Measurements from ENCODE around the gene MORC3. TPM values are rescaled to one million over a fixed set of nuclear protein-coding genes. Genes with fewer than 3 reads are reported as not detected.

The MORC3 gene
- total and polyA plus RNA-seq, 2 of the 4 experiments (the other 2 are of a cell fraction): 14.0 to 23.5 TPM

DNA sequence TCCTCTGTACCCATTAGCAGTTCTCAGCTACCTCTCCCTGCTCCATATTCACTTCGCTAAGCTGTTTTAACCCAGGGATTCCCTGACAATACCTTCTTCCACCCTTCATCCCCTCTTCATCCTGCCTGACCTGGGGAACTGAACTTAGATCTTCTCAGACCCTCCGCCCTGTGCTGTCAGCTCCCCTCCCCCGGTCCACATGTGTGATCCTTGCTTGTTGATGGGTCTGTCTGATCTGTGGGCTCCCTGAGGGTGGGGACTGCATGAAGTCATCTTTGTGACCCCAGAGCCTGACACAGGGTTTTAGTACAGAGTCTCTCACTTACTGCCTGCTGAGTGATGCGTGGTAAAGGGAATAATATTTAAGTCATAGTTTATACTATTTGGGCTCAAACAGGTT, 77.0 kb downstream of the MORC3 start:
- Histone ChIP-seq H3K9me1 (ENCODE audit: insufficient read depth, low read length) (0 out of 2 replicates have a peak, but pooled peaks cover under 1% of the 10 kb centered on the region), H2BK15ac (ENCODE audit: low read depth, low read length) (no peak overlapping the region), H3K36me3 (ENCODE audit: control insufficient read depth, insufficient read depth, low read length) (peaks cover 5% of the 10 kb centered on the region; the same call in 1 of the 2 replicates), H4K8ac (ENCODE audit: low read depth in 2 of 2, low read length in 2 of 2) (no peak overlapping the region), H3K79me1 (ENCODE audit: low read depth in 1 of 2, low read length in 2 of 2) (no peaks in the 10 kb centered on the region), H3K56ac (ENCODE audit: extremely low read depth, insufficient read depth, low read length) (no peak overlapping the region), H3K4ac (ENCODE audit: low read depth, low read length) (no peak overlapping the region), H3K27ac (ENCODE audit: insufficient read depth, low read length) (no peak overlapping the region), H2BK120ac (ENCODE audit: low read depth, low read length) (no peak overlapping the region), H3K4me1 (ENCODE audit: control insufficient read depth, insufficient read depth, low read length) (no peaks in the 10 kb centered on the region), H4K20me1 (ENCODE audit: insufficient read depth, low read length) (no peaks in the 10 kb centered on the region), H2AFZ (replicated peaks; ENCODE audit: low read length, poor library complexity) (no peak overlapping the region), H4K5ac (ENCODE audit: low read depth, low read length) (no peak overlapping the region), H3K9me3 (ENCODE audit: control insufficient read depth, insufficient read depth, low read length) (no peaks in the 10 kb centered on the region), H3K14ac (replicated peaks; ENCODE audit: low read depth, low read length) (no peak overlapping the region), H3K18ac (ENCODE audit: low read depth, low read length) (no peak overlapping the region), H3K4me2 (ENCODE audit: low read depth, low read length) (no peak overlapping the region), H2BK5ac (ENCODE audit: low read depth, low read length, poor library complexity, severe bottlenecking) (no peak overlapping the region), H2BK20ac (ENCODE audit: low read depth, low read length) (no peak overlapping the region), H3K9ac (ENCODE audit: low read depth, low read length) (no peak overlapping the region), H3K23ac (ENCODE audit: low read depth, low read length) (no peak overlapping the region), H3K4me3 (ENCODE audit: insufficient read depth, low read depth, low read length) (no peak overlapping the region), H2AK9ac (replicated peaks; ENCODE audit: low read depth, low read length, poor library complexity) (no peak overlapping the region), H3K27me3 (ENCODE audit: control insufficient read depth, insufficient read depth, low read length) (no peaks in the 10 kb centered on the region), H2AK5ac (ENCODE audit: low read depth, low read length) (no peak overlapping the region), H4K91ac (ENCODE audit: insufficient read depth, low read depth, low read length) (no peak overlapping the region)
- BruUV-seq (replicated peaks): no TSS peak
- ChIA-PET POLR2A (ENCODE audit: unreplicated experiment) (no interaction called here), CTCF (no interaction called here)
- dilution Hi-C loops (cut with HindIII; ENCODE audit: low sequenced_read_pairs, unreplicated experiment): no loop called here
- TF ChIP-seq RAD21 (IDR thresholded peaks at IDR 0.05; ENCODE audit: low read length) (no peak), MAFK (IDR thresholded peaks at IDR 0.05; ENCODE audit: low read depth, low read length) (no peak), NFE2L2 (IDR thresholded peaks at IDR 0.05; ENCODE audit: low read depth, low read length) (no peak), CHD1 (IDR thresholded peaks at IDR 0.05; ENCODE audit: low read depth, low read length) (no peak), FOS (IDR thresholded peaks at IDR 0.05; ENCODE audit: low read depth, low read length) (no peak), RCOR1 (IDR thresholded peaks at IDR 0.05; ENCODE audit: insufficient replicate concordance, low read length) (no peak), RFX5 (IDR thresholded peaks at IDR 0.05; ENCODE audit: low read depth, low read length) (no peak)
- TF ChIP-seq, protein P1, sequence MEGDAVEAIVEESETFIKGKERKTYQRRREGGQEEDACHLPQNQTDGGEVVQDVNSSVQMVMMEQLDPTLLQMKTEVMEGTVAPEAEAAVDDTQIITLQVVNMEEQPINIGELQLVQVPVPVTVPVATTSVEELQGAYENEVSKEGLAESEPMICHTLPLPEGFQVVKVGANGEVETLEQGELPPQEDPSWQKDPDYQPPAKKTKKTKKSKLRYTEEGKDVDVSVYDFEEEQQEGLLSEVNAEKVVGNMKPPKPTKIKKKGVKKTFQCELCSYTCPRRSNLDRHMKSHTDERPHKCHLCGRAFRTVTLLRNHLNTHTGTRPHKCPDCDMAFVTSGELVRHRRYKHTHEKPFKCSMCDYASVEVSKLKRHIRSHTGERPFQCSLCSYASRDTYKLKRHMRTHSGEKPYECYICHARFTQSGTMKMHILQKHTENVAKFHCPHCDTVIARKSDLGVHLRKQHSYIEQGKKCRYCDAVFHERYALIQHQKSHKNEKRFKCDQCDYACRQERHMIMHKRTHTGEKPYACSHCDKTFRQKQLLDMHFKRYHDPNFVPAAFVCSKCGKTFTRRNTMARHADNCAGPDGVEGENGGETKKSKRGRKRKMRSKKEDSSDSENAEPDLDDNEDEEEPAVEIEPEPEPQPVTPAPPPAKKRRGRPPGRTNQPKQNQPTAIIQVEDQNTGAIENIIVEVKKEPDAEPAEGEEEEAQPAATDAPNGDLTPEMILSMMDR (conservative IDR thresholded peaks at IDR 0.05; ENCODE audit: low read depth, low read length): no peak
- intact Hi-C loops (cut with micrococcal nuclease): no loop called here
- in situ Hi-C loops (cut with MboI; ENCODE audit: low sequenced_read_pairs): no loop called here
- ATAC-seq (ENCODE audit: low read depth) (no peak), DNase-seq (no peak)
- no CpG with 5 or more reads among the region's 4 CpGs for WGBS, 2 experiments (ENCODE audit: extremely low coverage in 2 of 2, insufficient read length in 1 of 2)

All from IMR-90 (cell line).